HG02970 (cell line): ENCODE data around the gene TTC28.

ENCODE experiments used
- ATAC-seq: cut with Tn5 transposase; IDR thresholded peaks from one replicate; pipeline ENCODE4 v1.9.1; 2021; ENCODE audit warnings: mild to moderate bottlenecking, moderate library complexity, moderate number of reproducible peaks; ENCODE audit not compliant: unreplicated experiment, low FRiP score

Gene TTC28

DNA sequence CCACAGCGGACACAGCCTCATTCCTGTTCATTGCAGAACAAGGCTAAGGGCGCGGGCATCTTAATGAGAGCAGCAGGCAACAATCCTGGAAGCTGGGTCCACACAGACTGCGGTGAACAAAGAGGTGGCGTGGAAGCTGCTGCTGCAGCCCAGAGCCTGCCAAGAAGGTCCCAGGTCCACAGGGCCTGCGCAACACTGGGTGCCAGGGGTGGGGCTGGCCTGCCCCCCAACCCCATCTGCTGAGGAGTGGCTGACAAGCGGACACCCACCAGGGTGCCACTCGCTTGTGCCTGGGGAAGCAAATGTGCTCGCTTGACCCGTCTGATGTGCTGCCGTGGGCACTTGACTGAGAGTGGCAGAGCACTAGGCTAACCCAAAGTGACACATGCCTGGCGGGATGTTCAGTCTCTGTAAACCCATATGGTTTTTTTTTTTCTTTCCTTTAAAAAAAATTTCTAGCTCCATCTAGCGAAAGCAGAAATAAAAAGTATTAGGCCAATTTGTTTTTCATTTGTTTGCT, 677.4 kb downstream of the TTC28 start:
- ATAC-seq: no peak

GRCh38 chr22:28001171-28001835, 678.3 kb downstream of the TTC28 start:
- no peak for ATAC-seq

GRCh38 chr22:28000361-28000760, 679.3 kb downstream of the TTC28 start:
- ATAC-seq: no peak

GRCh38 chr22:27999876-28000275, 679.8 kb downstream of the TTC28 start:
- ATAC-seq: no peak

- ATAC-seq: no peak
Observed at GRCh38 chr22:27998511-27999410, 680.9 kb downstream of the TTC28 start.

DNA sequence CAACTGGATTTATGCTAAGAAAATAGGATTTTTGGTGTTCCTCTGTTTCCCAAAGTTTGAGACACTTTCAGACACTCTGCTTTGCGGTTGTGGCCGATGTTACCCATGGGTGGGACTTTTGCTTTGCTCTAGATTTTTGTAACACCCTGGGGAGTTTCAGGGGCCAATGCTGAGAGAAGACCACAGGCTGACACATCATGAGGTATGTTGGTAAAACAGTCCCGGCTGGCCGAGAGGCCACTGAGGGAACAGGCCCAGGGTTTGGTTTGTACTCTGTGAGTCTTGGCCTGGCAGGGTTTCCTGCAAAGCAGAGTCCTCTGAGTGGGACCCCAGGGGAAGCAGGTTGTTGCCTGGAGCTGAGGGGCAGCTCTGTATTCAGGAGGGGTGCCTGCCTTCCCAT, 682.1 kb downstream of the TTC28 start:
- no peak for ATAC-seq

DNA sequence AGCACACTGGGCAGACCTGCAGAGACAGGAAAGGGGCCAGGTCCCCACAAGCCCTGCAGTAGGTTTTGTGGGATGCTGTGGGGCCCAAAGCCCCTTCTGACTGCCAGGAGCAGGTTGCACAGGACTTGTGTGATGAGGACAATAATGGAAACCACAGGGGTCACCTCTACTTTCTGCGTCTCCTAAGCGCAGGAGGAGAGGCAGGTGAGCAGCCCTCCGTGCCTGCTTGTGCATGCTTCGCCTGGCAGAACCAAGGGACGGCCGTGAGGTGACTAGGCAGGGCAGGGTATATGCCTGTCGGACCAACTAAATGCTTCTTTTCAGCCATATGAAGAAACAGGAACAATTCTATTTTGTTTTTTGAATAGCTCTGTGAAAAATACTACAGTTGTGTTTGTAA, 682.7 kb downstream of the TTC28 start:
- no peak for ATAC-seq

GRCh38 chr22:27996529-27996925, 683.1 kb downstream of the TTC28 start:
- no peak for ATAC-seq

DNA sequence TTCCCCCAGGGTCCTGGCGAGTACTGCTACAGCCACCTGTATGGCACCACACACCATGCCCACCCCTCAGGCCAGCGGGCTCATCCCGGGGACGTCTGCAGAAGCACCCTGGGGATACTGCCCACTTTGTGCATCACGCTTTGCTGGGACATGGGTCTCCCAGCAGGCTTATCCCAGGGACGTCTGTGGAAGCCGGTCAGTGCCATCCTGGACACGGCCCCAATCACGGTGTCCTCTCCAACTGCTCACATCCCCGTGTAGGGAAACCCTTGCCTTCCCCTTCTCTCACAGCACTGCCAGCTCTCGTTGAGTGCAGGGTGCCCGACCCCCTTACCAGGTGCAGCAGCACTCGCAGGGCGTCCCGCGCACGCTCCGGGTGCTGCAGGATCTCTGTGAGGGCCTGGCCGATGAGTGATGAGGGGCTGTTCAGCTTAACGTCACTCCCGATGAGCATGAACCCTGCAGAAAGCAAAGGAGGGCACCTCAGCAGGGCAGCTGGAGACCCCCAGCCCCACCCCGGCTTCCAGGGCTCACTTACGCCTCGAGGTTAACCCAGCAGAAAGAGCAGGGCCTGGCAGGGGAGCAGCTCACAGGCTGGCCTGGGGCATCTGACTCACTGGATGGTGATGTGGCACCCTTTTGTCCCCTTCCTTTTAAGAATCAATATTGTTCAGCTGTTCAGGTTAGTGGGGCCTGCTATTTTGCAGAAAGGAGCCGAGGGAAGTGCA, 683.7 kb downstream of the TTC28 start:
- ATAC-seq: no peak

- no peak for ATAC-seq
Observed at GRCh38 chr22:27994481-27995331, 684.9 kb downstream of the TTC28 start.

DNA sequence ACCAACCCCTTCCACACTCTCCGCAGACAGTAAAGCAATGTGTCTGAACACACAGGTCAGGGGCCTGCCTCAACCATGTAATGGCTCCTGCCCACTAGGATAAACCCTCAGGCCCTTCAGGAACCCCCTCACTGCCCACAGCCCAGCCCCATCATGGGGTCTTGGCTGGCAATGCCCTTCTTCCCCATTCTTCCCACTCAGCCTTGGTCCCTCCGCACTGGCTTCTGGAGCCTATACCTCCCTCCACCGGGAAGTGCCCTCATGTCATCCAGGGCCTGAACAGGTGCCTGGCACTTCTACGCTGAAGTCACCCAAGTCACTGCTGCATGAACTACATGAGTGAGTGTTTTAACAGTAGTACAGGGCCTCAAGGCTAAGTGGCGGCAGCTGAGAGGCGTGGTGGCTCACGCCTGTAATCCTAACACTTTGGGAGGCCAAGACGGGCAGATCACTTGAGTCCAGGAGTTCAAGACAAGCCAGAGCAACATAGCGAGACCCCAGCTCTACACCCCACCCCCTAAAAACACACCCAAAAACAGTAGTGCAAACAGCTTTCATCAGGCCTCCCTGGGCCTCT, 685.8 kb downstream of the TTC28 start:
- no peak for ATAC-seq

GRCh38 chr22:27993201-27993635, 686.4 kb downstream of the TTC28 start:
- ATAC-seq: no peak

GRCh38 chr22:27992294-27993165, 687.1 kb downstream of the TTC28 start:
- ATAC-seq: no peak

GRCh38 chr22:27991586-27992293, 687.9 kb downstream of the TTC28 start:
- ATAC-seq: no peak

DNA sequence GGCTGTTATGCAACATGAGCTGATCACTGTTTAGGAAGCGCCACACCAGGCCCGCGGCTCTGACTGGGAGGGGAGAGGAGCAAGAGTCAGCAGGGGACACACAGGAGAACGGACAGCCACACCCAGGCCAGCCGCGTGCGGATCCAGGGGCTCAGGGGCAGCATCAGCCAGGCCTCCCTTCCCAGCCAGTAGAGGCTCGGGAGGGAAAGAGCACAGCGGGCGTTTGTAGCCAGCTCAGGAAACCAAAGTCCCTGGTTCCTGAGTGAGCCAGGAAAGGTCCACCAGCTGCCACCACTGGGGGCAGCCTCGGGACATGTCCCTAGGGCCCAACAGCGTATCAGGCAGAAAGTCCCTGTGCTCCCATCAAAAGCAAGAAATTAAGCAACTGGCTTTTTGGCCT, 688.8 kb downstream of the TTC28 start:
- no peak for ATAC-seq

DNA sequence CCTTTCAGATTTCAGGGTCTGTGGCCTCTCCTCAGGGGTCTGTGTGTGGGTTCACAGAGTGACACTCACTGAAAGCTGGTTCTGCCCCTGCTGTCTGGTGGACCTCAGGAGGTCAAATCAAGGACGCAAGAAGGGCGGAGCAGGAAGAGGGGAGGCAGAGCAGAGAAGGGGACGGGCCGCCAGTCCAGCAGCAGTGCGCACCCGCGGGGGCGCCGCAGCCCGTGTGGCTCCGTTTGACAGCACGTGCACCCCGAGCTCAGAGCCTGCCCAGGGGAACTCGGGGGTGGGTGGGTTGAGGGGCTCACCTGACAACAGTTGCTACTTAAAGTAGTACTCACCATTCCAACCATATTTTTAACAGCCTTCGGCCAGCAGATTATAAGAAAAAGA, 689.2 kb downstream of the TTC28 start:
- ATAC-seq: no peak

GRCh38 chr22:27989758-27990450, 689.7 kb downstream of the TTC28 start:
- no peak for ATAC-seq

DNA sequence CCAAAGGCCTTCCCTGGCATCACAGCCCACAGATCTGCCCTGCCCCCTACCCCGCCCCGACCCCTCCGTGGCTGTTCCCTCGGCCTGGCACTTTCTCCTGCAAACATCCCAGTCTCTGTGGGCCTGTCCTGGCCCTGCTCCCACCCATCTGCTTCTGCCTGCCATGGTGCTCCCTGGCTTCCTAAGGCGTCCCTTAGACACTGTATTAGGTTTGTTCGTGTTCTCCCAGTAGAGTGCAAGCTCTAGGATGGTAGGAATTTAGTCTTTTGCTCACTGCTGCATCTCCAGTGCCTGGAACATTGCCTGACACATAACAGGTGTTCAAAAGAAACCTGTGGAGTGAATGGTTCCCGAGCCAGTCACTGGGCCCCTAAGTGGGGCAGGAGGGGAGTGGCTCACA, 690.9 kb downstream of the TTC28 start:
- no peak for ATAC-seq
